ENCODE measurements around the gene SLIT3.

DNA sequence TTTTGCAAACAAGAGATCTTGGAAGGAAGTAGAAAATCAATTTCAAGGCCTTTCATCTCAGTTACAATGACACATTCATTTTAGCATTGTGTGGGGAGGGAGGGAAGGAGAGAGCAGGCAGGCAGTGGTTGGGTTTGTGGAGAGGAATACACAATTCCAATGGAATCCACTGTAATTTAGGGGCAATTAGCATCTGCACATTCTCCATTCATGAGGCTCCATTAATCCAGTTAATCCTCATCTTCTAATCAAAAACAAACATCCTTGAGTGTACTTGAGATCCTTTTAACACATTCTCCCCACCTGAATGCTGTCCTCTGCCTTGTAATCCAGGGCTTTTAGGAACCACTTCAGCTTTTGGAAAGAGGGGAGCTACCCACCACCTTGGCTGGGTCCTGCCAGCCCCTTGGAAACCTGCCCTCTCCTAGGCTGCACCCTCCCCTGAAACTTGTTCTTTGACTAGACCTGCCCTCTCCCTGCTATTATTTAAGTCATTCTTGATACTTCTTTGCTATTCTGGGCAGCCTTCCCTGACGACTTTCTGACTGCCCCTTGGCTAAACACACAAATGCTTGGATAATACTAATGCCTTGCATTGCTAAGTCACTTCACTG lies 271.2 kb downstream of the SLIT3 start:
- TF ChIP-seq, protein P1, sequence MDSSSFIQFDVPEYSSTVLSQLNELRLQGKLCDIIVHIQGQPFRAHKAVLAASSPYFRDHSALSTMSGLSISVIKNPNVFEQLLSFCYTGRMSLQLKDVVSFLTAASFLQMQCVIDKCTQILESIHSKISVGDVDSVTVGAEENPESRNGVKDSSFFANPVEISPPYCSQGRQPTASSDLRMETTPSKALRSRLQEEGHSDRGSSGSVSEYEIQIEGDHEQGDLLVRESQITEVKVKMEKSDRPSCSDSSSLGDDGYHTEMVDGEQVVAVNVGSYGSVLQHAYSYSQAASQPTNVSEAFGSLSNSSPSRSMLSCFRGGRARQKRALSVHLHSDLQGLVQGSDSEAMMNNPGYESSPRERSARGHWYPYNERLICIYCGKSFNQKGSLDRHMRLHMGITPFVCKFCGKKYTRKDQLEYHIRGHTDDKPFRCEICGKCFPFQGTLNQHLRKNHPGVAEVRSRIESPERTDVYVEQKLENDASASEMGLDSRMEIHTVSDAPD (CRISPR knock-in tag; IDR thresholded peaks at IDR 0.05), result no peak
- TF ChIP-seq ARNT (IDR thresholded peaks at IDR 0.05) (no peak), CBX8 (IDR thresholded peaks at IDR 0.05; ENCODE audit: borderline replicate concordance, extremely low read depth, low read depth, low read length, poor library complexity, severe bottlenecking) (no peak), CREBBP (IDR thresholded peaks at IDR 0.05; ENCODE audit: low read depth, low read length) (no peak), CEBPB (tag; IDR thresholded peaks at IDR 0.05) (no peak), PTBP1 (IDR thresholded peaks at IDR 0.05; ENCODE audit: low read depth, low read length) (no peak), MTA3 (IDR thresholded peaks at IDR 0.05; ENCODE audit: borderline replicate concordance) (no peak)
- TF ChIP-seq, protein P2, sequence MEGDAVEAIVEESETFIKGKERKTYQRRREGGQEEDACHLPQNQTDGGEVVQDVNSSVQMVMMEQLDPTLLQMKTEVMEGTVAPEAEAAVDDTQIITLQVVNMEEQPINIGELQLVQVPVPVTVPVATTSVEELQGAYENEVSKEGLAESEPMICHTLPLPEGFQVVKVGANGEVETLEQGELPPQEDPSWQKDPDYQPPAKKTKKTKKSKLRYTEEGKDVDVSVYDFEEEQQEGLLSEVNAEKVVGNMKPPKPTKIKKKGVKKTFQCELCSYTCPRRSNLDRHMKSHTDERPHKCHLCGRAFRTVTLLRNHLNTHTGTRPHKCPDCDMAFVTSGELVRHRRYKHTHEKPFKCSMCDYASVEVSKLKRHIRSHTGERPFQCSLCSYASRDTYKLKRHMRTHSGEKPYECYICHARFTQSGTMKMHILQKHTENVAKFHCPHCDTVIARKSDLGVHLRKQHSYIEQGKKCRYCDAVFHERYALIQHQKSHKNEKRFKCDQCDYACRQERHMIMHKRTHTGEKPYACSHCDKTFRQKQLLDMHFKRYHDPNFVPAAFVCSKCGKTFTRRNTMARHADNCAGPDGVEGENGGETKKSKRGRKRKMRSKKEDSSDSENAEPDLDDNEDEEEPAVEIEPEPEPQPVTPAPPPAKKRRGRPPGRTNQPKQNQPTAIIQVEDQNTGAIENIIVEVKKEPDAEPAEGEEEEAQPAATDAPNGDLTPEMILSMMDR (IDR thresholded peaks at IDR 0.05 in 2 of 3, conservative IDR thresholded peaks at IDR 0.05 in 1 of 3; ENCODE audit: insufficient read depth in 2 of 3, low read depth in 1 of 3, low read length in 3 of 3), result no peak
